NOMO-1 treated with DMSO at 0.1 percent for 48 hours (cell line): ENCODE data around the gene ARID1A.

Experiments used
- DNase-seq: peaks from one replicate; lab custom pipeline; 2025; ENCODE audit not compliant: unreplicated experiment; lab: John Stamatoyannopoulos, UW

Gene ARID1A

DNA sequence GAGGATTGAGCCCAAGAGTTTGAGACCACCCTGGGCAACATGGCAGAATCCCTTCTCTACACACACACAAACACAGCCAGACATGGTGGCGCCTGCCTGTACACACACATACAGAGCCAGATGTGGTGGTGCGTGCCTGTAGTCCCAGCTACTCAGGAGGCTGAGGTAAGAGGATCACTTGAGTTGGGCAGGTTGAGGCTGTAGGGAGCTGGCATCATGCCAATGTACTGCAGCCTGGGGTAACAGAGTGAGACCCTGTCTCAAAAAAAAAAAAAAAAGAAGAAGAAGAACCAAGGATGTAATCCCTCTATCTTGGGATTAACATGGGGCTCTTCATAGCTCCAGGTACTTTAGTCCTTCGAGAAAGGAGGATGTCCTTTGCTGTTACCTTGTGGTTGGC lies 62.5 kb downstream of the ARID1A start:
- DNase-seq = no peak

- DNase-seq = no peak
These were observed 63.7 kb downstream of the ARID1A start for GRCh38 chr1:26759531-26759930.

GRCh38 chr1:26761217-26761616 lies 65.4 kb downstream of the ARID1A start:
- DNase-seq = no peak

- no peak for DNase-seq
These were observed 71.9 kb downstream of the ARID1A start for GRCh38 chr1:26767714-26768113.

GRCh38 chr1:26768755-26769154 lies 72.9 kb downstream of the ARID1A start:
- DNase-seq = no peak

DNA sequence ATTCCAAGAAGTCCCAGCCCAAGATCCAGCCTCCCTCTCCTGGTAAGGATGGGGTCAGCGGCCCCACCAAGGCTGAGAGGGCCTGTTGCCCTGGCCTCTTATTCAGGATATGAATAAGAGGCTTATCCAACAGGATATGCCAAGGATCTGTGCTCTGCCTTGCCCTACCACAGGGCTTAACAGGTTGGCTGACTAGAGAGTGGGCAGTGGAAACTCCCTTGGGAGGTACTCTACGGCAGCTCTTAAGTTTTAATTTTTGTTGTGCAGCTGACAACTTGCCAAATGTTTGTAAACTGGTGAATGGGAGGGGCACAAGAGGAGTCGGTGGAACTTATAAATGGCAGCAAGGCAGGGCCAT lies 75.4 kb downstream of the ARID1A start:
- DNase-seq = no peak

GRCh38 chr1:26771643-26772321 lies 76.0 kb downstream of the ARID1A start:
- no peak for DNase-seq

DNA sequence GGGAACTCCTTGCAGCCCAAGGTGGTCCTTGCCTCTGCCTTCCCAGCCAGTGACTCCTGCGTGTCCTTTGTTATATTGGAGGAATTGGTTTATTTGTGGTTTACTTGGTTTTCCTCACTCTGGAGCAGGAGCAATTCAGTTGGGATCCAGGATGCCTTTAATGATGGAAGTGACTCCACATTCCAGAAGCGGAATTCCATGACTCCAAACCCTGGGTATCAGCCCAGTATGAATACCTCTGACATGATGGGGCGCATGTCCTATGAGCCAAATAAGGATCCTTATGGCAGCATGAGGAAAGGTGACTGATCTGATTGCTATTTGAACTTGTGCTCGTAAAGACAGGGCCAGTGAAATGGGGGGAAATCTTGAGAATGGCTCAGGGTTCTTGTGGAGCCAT lies 76.9 kb downstream of the ARID1A start:
- DNase-seq = no peak

- no peak for DNase-seq
These were observed 78.6 kb downstream of the ARID1A start for GRCh38 chr1:26774462-26774861.

GRCh38 chr1:26775666-26776065 lies 79.9 kb downstream of the ARID1A start:
- DNase-seq = no peak

DNA sequence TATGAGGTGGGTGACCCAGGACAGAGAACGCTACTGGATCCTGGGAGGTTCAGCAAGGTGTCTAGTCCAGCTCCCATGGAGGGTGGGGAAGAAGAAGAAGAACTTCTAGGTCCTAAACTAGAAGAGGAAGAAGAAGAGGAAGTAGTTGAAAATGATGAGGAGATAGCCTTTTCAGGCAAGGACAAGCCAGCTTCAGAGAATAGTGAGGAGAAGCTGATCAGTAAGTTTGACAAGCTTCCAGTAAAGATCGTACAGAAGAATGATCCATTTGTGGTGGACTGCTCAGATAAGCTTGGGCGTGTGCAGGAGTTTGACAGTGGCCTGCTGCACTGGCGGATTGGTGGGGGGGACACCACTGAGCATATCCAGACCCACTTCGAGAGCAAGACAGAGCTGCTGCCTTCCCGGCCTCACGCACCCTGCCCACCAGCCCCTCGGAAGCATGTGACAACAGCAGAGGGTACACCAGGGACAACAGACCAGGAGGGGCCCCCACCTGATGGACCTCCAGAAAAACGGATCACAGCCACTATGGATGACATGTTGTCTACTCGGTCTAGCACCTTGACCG lies 83.4 kb downstream of the ARID1A start:
- peak; percentile 39 for DNase-seq

DNA sequence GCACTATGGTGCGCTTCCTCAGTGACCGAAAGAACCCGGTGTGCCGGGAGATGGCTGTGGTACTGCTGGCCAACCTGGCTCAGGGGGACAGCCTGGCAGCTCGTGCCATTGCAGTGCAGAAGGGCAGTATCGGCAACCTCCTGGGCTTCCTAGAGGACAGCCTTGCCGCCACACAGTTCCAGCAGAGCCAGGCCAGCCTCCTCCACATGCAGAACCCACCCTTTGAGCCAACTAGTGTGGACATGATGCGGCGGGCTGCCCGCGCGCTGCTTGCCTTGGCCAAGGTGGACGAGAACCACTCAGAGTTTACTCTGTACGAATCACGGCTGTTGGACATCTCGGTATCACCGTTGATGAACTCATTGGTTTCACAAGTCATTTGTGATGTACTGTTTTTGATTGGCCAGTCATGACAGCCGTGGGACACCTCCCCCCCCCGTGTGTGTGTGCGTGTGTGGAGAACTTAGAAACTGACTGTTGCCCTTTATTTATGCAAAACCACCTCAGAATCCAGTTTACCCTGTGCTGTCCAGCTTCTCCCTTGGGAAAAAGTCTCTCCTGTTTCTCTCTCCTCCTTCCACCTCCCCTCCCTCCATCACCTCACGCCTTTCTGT lies 84.6 kb downstream of the ARID1A start:
- DNase-seq = no peak

- DNase-seq = no peak
These were observed 85.5 kb downstream of the ARID1A start for GRCh38 chr1:26781206-26781825.

GRCh38 chr1:26782521-26783212 lies 86.9 kb downstream of the ARID1A start:
- DNase-seq = no peak

- DNase-seq = no peak
These were observed 87.8 kb downstream of the ARID1A start for GRCh38 chr1:26783646-26784022.

DNA sequence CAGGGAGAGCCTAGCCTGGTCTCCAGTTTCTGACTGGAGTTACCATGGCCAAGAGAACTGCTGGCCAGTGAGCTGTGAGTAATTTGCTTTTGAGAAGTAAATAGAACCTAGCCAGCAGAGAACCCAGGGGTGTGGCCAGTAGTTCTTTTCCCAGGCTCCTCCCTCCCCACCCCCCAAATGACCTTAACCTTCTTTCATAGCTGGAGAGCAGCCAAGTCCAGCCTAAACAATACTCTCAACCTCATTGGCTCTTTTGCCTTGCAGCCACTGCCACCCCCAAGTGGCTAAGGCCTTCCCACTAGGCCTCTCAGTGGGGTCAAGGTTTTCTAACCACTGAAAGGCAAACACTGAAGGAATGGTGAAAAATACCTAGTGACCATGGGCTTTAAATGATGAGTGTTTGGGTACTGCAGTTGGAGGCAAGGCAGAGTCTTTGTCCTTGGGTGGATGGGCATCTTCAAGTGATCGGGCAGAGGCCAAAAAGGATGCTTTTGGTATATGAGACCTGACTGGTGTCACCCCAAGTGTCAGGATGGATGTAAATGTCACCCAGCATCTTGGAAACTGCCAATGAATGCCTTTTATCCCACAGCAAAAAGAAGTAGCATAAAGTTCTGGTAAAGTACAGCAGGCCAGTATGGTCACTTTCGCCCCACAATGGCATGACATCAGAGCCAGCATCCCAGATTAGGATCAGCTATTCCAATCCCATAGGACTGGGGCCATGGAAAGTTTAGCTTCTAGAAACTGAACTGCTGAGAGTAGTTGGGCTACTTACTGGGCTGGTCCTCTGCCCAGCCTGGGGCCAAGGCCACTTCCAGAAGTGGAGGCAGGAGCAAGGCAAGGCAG lies 88.4 kb downstream of the ARID1A start:
- DNase-seq = peak; percentile 16

- DNase-seq = no peak
These were observed 89.1 kb downstream of the ARID1A start for GRCh38 chr1:26784886-26785285.

GRCh38 chr1:26785611-26786436 lies 90.0 kb downstream of the ARID1A start:
- DNase-seq = peak; percentile 53

DNA sequence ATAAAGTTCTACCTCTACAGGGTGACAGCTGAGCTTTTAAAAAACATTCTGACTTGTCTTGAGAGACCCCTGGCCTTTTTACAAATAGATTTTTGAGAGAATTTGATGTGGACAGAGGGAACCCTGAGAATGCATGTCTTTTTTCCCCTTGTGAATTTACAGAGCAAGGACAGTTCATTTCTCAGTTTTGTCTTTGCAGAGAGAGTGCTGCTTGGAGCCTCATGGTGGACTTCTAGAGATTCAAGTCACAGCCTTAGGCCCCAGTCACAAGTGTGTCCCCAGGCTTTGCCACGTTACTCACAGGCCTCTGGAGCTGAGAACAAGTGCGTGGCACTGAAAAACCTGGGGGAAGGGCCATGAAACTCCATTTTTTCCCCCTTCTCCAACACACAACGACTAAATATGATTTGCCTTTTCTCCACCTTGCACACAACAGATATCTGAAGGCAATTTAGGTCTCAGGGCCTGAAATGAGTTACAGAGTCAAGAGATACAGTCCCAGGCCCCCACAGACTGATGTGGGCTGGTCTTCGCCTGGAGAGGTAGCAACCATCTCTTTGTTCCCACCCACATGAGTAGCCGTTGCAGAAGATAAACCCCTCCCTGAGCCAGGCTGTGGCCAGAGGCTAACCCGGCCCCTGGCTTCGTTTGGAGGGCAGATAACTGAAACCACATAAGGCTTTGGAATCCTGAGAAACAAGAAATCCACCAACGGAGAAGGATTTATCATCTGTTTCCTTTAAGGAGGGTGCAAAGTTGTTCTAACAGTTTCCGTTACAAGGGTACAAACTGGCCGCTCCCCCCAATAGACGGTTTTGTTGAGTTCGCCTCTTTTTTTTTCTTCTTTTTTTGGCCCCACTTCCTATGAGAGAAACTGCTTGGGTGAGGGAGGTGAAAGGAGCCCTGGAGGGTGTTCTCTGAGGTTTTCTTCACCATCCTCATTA lies 90.9 kb downstream of the ARID1A start:
- peak; percentile 88 for DNase-seq
